ENCODE measurements around the gene STUM. TPM values are rescaled to one million over a fixed set of nuclear protein-coding genes. Genes with fewer than 3 reads are reported as not detected.
A peak's percentile ranks its signal among the peaks of the same experiment; 100 is the strongest.

Gene STUM
- total and polyA plus RNA-seq, 2 of the 8 experiments (the other 6 are each of a cell fraction or from before 2014, with no cell fraction given) = 0.76 to 1.2 TPM

GRCh38 chr1:226596531-226597165 is 48.1 kb downstream of the STUM start:
- Histone ChIP-seq H3K23ac (ENCODE audit: insufficient read length) (no peak overlapping the region), H4K20me1 (replicated peaks in 1 of 2; ENCODE audit: control insufficient read depth in 1 of 2, insufficient read depth in 2 of 2, low read length in 2 of 2) (no peaks in the 10 kb centered on the region), H3K9ac (replicated peaks in 1 of 4; ENCODE audit: extremely low read depth in 1 of 4, low read depth in 3 of 4, low read length in 3 of 4) (no peak overlapping the region), H3K56ac (replicated peaks; ENCODE audit: insufficient read length, low read depth, low read length) (no peak overlapping the region), H2BK15ac (ENCODE audit: low read length) (0 out of 2 replicates have a peak overlapping the region, but pooled peaks have one; percentile 16), H3K4ac (replicated peaks; ENCODE audit: insufficient read length, low read depth, low read length) (no peak overlapping the region), H4K8ac (ENCODE audit: extremely low read depth, insufficient read depth, low read length) (no peak overlapping the region), H2BK120ac (replicated peaks; ENCODE audit: low read depth, low read length) (no peak overlapping the region), H4K91ac (replicated peaks; ENCODE audit: insufficient read length, low read length) (no peak overlapping the region), H3K4me2 (ENCODE audit: insufficient read depth in 1 of 2, low read depth in 2 of 2, low read length in 2 of 2) (no peak overlapping the region), H3K4me3 (ENCODE audit: extremely low read depth in 1 of 4, insufficient read depth in 2 of 4, low read depth in 3 of 4, low read length in 4 of 4) (no peak overlapping the region), H2AFZ (ENCODE audit: low read length) (no peak overlapping the region), H2AK5ac (ENCODE audit: low read depth, low read length) (no peak overlapping the region), H3K79me2 (ENCODE audit: control insufficient read depth in 1 of 2, insufficient read depth in 2 of 2, low read length in 2 of 2) (no peaks in the 10 kb centered on the region), H3K27me3 (replicated peaks in 1 of 4; ENCODE audit: control insufficient read depth in 3 of 4, extremely low read depth in 1 of 4, insufficient read depth in 3 of 4, low read length in 3 of 4) (no peaks in the 10 kb centered on the region), H3K9me3 (ENCODE audit: insufficient read depth in 2 of 2, low read depth in 1 of 2, low read length in 1 of 2) (peaks cover 0 to 3% of the 10 kb centered on the region in 2 experiments; a peak in 1 of 4 replicates), H3K36me3 (ENCODE audit: control insufficient read depth in 2 of 4, insufficient read depth in 4 of 4, low read length in 3 of 4) (no peaks in the 10 kb centered on the region), H2BK20ac (ENCODE audit: low read length) (no peak overlapping the region), H3K14ac (ENCODE audit: insufficient read length) (no peak overlapping the region), H2BK5ac (ENCODE audit: low read depth, low read length) (no peak overlapping the region), H3K4me1 (replicated peaks in 1 of 4; ENCODE audit: control insufficient read depth in 3 of 4, insufficient read depth in 4 of 4, low read length in 3 of 4) (no peaks in the 10 kb centered on the region), H4K5ac (ENCODE audit: insufficient read length, low read depth, low read length) (no peak overlapping the region), H3K79me1 (ENCODE audit: low read depth, low read length) (no peaks in the 10 kb centered on the region), H3K23me2 (ENCODE audit: low read depth, low read length) (0 out of 2 replicates have a peak, but pooled peaks cover 2% of the 10 kb centered on the region), H2BK12ac (ENCODE audit: low read depth, low read length) (no peak overlapping the region), H3K27ac (ENCODE audit: low read depth, low read length) (no peak overlapping the region), H3K18ac (ENCODE audit: extremely low read depth, low read length) (no peak overlapping the region)
- WGBS, 2 experiments (ENCODE audit: extremely low coverage in 1 of 2, insufficient coverage in 1 of 2, insufficient read length in 1 of 2, insufficient replicate concordance in 2 of 2, low coverage in 1 of 2, low lambda C conversion rate in 2 of 2, missing lambda C conversion rate in 1 of 2) = 93% methylated on average over 16 of the region's 16 CpGs; no CpG with 5 or more reads in 1 of the 2 experiments
- ChIA-PET CTCF (ENCODE audit: partially characterized antibody) (interaction anchor here (1.2 to 2.9 kb wide), 2 partner anchors 10 to 11 kb away, joined by 5 to 9 read pairs; no protein-coding TSS in a partner anchor), POLR2A (ENCODE audit: partially characterized antibody) (no interaction called here)
- no peak for DNase-seq (ENCODE audit: low read depth in 1 of 2, low spot score in 2 of 2)
- FAIRE-seq = no peak
- TF ChIP-seq KDM5A (IDR thresholded peaks at IDR 0.05; ENCODE audit: low read length) (no peak), RBBP5 (IDR thresholded peaks at IDR 0.05; ENCODE audit: borderline replicate concordance, low read depth, low read length) (no peak), GTF2F1 (IDR thresholded peaks at IDR 0.05; ENCODE audit: borderline replicate concordance, low read depth, low read length) (no peak), CBX8 (IDR thresholded peaks at IDR 0.05; ENCODE audit: borderline replicate concordance, low read depth, low read length) (no peak), CHD1 (IDR thresholded peaks at IDR 0.05; ENCODE audit: low read depth, low read length) (no peak), RNF2 (IDR thresholded peaks at IDR 0.05; ENCODE audit: borderline replicate concordance, low read depth, low read length, missing control alignments, poor library complexity, severe bottlenecking) (no peak), POLR2A (IDR thresholded peaks at IDR 0.05; ENCODE audit: control extremely low read depth in 1 of 2, low read depth in 2 of 2, low read length in 2 of 2) (no peak), TAF7 (optimal IDR thresholded peaks at IDR 0.05; ENCODE audit: borderline replicate concordance, low read depth, low read length) (no peak), KDM4A (IDR thresholded peaks at IDR 0.05; ENCODE audit: low read depth, low read length, severe bottlenecking) (no peak), JUND (IDR thresholded peaks at IDR 0.05; ENCODE audit: low read length) (no peak)

Measured in H1 (cell line).